AML-193 (cell line): ENCODE measurements around the gene SLC4A4.

ENCODE experiments used
- DNase-seq, 2 experiments: peaks; one replicate each; lab custom pipeline; 2025; lab: John Stamatoyannopoulos, UW

Gene SLC4A4

GRCh38 chr4:71338846-71339593 lies at the start of gene SLC4A4:
Gene SLC4A4 (plus strand): TSS chr4:71339020.
- no peak for DNase-seq

GRCh38 chr4:71290074-71290473 lies 48.7 kb upstream of the SLC4A4 start:
- DNase-seq, result no peak

GRCh38 chr4:71290476-71290875 lies 48.3 kb upstream of the SLC4A4 start:
- no peak for DNase-seq

- DNase-seq, result no peak
Observed at GRCh38 chr4:71292228-71292627, 46.6 kb upstream of the SLC4A4 start.

GRCh38 chr4:71293705-71294104 lies 45.1 kb upstream of the SLC4A4 start:
- no peak for DNase-seq

- DNase-seq, result no peak
Observed at GRCh38 chr4:71294301-71294700, 44.5 kb upstream of the SLC4A4 start.

DNA sequence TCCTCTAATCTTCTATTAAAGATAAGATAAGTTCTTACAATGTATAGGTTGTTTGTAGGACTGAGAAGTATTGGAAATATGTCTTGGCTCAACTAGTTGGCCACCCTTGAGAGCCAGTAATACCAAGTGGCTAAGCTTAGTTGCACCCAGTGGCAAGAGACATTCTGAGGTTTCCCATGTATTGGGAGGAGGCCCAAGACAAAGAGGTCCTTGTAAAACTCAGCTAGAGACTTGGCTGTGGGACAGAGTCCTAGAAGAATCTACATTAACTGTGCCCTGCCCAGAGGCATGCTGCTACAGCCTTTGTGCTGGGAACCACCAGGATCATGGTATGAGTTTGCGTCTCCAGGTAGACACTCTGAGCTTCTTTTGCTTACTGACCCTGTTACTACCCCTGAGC lies 41.9 kb upstream of the SLC4A4 start:
- DNase-seq, result no peak

GRCh38 chr4:71300362-71300761 lies 38.5 kb upstream of the SLC4A4 start:
- DNase-seq, result no peak

GRCh38 chr4:71300964-71301363 lies 37.9 kb upstream of the SLC4A4 start:
- no peak for DNase-seq

DNA sequence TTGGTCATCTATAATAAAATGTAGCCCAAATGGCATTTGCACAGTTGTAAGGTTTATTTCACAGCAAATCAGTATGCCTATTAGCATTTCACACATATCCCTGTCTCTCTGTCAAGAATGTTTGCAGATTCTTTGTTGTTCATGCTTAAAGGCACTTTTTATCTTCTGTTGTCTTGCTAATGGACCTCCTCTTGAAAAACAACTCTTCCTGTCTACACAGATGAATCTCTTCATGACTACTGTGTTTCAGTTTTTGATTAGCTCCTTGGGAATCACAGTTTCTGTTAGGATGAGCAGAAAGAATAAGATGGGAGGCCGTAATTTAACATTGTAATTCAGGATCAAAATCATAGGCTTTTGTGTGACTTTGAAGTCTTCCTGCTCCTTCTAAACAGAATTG lies 35.5 kb upstream of the SLC4A4 start:
- no peak for DNase-seq

DNA sequence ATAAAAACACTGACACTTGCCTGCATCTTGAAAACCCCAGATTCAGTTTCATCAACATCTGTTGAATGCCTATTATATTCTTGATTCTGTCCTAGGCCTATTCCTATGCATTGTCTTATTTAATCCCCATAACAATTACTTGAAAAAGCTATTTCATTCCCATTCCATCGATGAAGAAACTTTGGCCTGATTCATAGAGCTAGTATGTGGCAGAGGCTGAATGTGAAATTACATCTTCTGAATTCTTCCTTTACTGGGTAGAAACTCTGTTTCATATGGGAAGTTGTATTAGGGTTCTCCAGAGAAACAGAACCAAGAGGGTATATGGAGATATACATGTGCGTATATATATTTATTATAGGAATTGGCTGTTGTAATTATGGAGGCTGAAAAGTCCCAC lies 35.0 kb upstream of the SLC4A4 start:
- DNase-seq, result no peak

- no peak for DNase-seq
Observed at GRCh38 chr4:71304289-71304850, 34.5 kb upstream of the SLC4A4 start.

DNA sequence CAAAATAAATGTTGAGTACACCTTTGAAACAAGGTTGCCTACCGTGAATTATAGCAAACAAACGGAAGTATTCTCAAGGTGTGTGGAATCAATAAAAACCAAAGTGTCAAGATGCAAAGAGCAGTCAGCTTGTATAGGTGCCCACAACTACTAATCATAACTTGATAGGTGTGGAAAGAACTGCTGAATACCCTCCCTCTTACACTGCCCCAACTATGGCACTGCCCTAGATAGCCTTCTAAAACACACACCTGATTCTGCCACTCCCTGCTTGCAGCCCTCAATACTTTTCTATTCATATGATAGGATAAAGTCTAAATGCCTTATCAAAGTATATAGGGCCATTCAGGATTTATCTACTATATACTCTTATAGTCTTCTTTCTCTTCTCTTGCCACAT lies 31.1 kb upstream of the SLC4A4 start:
- no peak for DNase-seq

GRCh38 chr4:71322425-71322824 lies 16.4 kb upstream of the SLC4A4 start:
- DNase-seq, result no peak

GRCh38 chr4:71333368-71333767 lies 5.5 kb upstream of the SLC4A4 start:
- no peak for DNase-seq

GRCh38 chr4:71333960-71334359 lies 4.9 kb upstream of the SLC4A4 start:
- no peak for DNase-seq

DNA sequence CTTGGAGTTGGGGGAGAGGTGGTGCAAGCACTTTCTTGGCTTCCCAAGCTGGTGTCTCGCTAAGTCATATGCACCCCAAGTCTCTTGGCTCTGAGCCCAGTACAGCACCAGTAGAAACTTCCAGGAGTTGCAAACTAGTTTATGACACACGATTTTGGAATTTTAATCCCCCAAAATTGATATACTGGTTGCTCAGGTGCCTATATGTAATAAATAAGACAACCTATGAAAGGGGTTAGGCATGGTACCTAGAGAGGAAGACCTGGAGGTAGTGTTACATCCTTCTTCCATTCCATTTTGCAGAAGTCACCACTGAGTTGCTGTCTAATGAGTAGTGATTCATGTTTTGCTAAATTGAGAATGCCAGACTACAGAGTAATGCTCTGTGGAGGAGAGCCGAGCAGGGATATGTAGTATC lies 4.3 kb upstream of the SLC4A4 start:
- DNase-seq, result no peak

- no peak for DNase-seq
Observed at GRCh38 chr4:71343670-71344466, 5.0 kb downstream of the SLC4A4 start.

GRCh38 chr4:71346710-71347109 lies 7.9 kb downstream of the SLC4A4 start:
- no peak for DNase-seq

GRCh38 chr4:71348586-71348985 lies 9.8 kb downstream of the SLC4A4 start:
- no peak for DNase-seq

- DNase-seq, result no peak
Observed at GRCh38 chr4:71355045-71355444, 16.2 kb downstream of the SLC4A4 start.

DNA sequence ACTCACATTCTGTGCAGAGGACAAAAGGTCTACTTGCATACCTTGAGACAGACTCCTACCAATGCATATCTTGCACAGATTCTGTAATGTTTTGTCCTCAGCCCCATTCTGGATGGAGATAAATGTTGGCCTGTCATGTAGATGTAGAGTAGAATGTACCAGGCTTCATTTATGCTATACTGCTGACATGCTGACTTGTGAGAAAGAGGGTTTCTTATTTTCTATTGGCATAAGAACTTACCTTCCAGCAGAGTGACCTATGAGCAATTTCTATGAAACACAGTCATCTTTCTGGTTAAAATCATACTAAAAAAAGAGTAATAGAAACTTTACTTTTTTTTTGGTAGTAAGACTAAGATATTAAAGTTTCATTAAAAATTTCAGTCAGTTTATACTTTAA lies 17.2 kb downstream of the SLC4A4 start:
- DNase-seq, result no peak
